Testis (tissue), 3 donors: ENCODE data around the gene ARHGDIA. TPM values are rescaled to one million over a fixed set of nuclear protein-coding genes. Genes with fewer than 3 reads are reported as not detected.

Experiments used
- DNase-seq: peaks from one replicate; pipeline ENCODE4 v3.0.0-alpha.2; 2019
- H3K27ac ChIP-seq, 2 donors: fragments of 200-600 bp; sonication (generic); one replicate each; pipeline ENCODE4 v1.5.1; 2019
- H3K27me3 ChIP-seq: fragments of 200-600 bp; sonication (generic); one replicate; pipeline ENCODE4 v1.5.1; 2019
- H3K36me3 ChIP-seq: fragments of 200-600 bp; sonication (generic); one replicate; pipeline ENCODE4 v1.5.1; 2017; ENCODE audit warnings: low read depth; ENCODE audit errors: missing control alignments
- H3K4me1 ChIP-seq: fragments of 200-600 bp; sonication (generic); one replicate; pipeline ENCODE4 v1.5.1; 2019
- H3K4me3 ChIP-seq, 2 donors: fragments of 200-600 bp; sonication (generic); one replicate each; pipeline ENCODE4 v1.5.1; 2017 to 2019
- H3K9me3 ChIP-seq: fragments of 200-600 bp; sonication (generic); one replicate; pipeline ENCODE4 v1.5.1; 2017
- CTCF ChIP-seq, 3 experiments: fragments of 450-650 bp in 2 of 3; fragments of 200-600 bp in 1 of 3; sonication (generic) in 1 of 3; IDR thresholded peaks; one replicate each; pipeline ENCODE4 v1.5.1; 2016 to 2019; ENCODE audit warnings: antibody characterized with exemption in 3 of 3, mild to moderate bottlenecking in 2 of 3, moderate library complexity in 1 of 3
- POLR2A ChIP-seq: fragments of 450-650 bp; IDR thresholded peaks from one replicate; pipeline ENCODE4 v1.6.1; 2017; ENCODE audit warnings: antibody characterized with exemption, mild to moderate bottlenecking, moderate library complexity
- WGBS, 2 donors: methylation state at CpG; one replicate each; pipeline ENCODE4 v1.1.5; 2018; 5-methylcytosine and 5-hydroxymethylcytosine counted together
- intact Hi-C: fragments of 100-400 bp; cut with DNase I; formaldehyde crosslinking; loops from one replicate; pipeline ENCODE4 v1.15.1; 2023; ENCODE audit warnings: low total_unique reads
- polyA plus RNA-seq: library from polyadenylated mRNA; stranded (reverse); fragments of 350-450 nt; fragmentation: Illumina TruSeq; extraction: RNeasy Lipid Tissue Mini Kit (QIAGEN cat#74804); gene quantifications from one replicate; pipeline ENCODE4 v1.2.3, GENCODE V29; 2014; ENCODE audit warnings: low read depth, low replicate concordance; ENCODE audit not compliant: insufficient read depth
- total RNA-seq, 2 donors: library from RNA; depleted of rRNA; stranded (reverse); fragments of >200 nt; gene quantifications; one replicate each; pipeline ENCODE4 v1.2.3, GENCODE V29; 2016

Gene ARHGDIA
- total and polyA plus RNA-seq, 3 donors from 2014 or later = 135 to 201 (median 161) TPM

GRCh38 chr17:81828656-81829055 lies 42.5 kb downstream of the ARHGDIA start:
- WGBS, 2 donors = 81 to 95% methylated on average over 7 of the region's 7 CpGs
- Histone ChIP-seq H3K4me1 (peaks cover 12% of the 10 kb centered on the region), H3K9me3 (no peaks in the 10 kb centered on the region), H3K27ac (no peak overlapping the region), H3K36me3 (no peaks in the 10 kb centered on the region), H3K4me3 (no peak overlapping the region), H3K27me3 (no peaks in the 10 kb centered on the region)
- no peak for DNase-seq
- intact Hi-C loops = no loop called here
- TF ChIP-seq POLR2A = no peak
- TF ChIP-seq CTCF (IDR thresholded peaks at IDR 0.05) = no peak

- Histone ChIP-seq H3K4me1 (peaks cover 19% of the 10 kb centered on the region), H3K27me3 (no peaks in the 10 kb centered on the region), H3K27ac (no peak overlapping the region), H3K9me3 (no peaks in the 10 kb centered on the region), H3K36me3 (no peaks in the 10 kb centered on the region), H3K4me3 (no peak overlapping the region)
- intact Hi-C loops = no loop called here
- WGBS, 2 donors = 89 to 92% methylated on average over 5 to 11 of the region's 11 CpGs
- DNase-seq = no peak
- no peak for TF ChIP-seq POLR2A
- no peak for TF ChIP-seq CTCF (IDR thresholded peaks at IDR 0.05)
These were observed 45.2 kb downstream of the ARHGDIA start for GRCh38 chr17:81825841-81826466.

- no peak for DNase-seq
- Histone ChIP-seq H3K27me3 (no peaks in the 10 kb centered on the region), H3K27ac (no peak overlapping the region), H3K4me3 (no peak overlapping the region), H3K36me3 (no peaks in the 10 kb centered on the region), H3K4me1 (peaks cover 20% of the 10 kb centered on the region), H3K9me3 (no peaks in the 10 kb centered on the region)
- intact Hi-C loops = no loop called here
- 79% methylated on average over 11 of the region's 11 CpGs; no CpG with 5 or more reads in 1 of the 2 donors for WGBS, 2 donors
- TF ChIP-seq POLR2A = no peak
- TF ChIP-seq CTCF (IDR thresholded peaks at IDR 0.05) = no peak
These were observed 46.5 kb downstream of the ARHGDIA start for GRCh38 chr17:81824595-81824994.

- H3K4me1 ChIP-seq = peaks cover 20% of the 10 kb centered on the region
- 89 to 92% methylated on average over 13 to 33 of the region's 33 CpGs for WGBS, 2 donors
- DNase-seq = no peak
- H3K9me3 ChIP-seq = no peaks in the 10 kb centered on the region
- H3K27ac ChIP-seq = no peak overlapping the region
- no peaks in the 10 kb centered on the region for H3K36me3 ChIP-seq
- H3K27me3 ChIP-seq = no peaks in the 10 kb centered on the region
- TF ChIP-seq POLR2A = no peak
- TF ChIP-seq CTCF (IDR thresholded peaks at IDR 0.05) = no peak
- intact Hi-C loops = no loop called here
- no peak overlapping the region for H3K4me3 ChIP-seq
These were observed 47.2 kb downstream of the ARHGDIA start for GRCh38 chr17:81823820-81824550.
